ENCODE measurements around the gene KRT84.

GRCh38 chr12:52358575-52359350, 26.7 kb downstream of the KRT84 start:
- no peak for TF ChIP-seq EZH2phosphoT487 (IDR thresholded peaks at IDR 0.05; ENCODE audit: borderline replicate concordance)
- TF ChIP-seq CTCF (IDR thresholded peaks at IDR 0.05 in 2 of 3, conservative IDR thresholded peaks at IDR 0.05 in 1 of 3; ENCODE audit: borderline replicate concordance in 1 of 3, insufficient read depth in 1 of 3, low read depth in 2 of 3, low read length in 2 of 3), result no peak
- no peak for TF ChIP-seq POLR2AphosphoS5 (IDR thresholded peaks at IDR 0.05; ENCODE audit: low read depth, low read length)
- no peak for TF ChIP-seq YY1 (IDR thresholded peaks at IDR 0.05; ENCODE audit: extremely low read depth, insufficient replicate concordance, low read depth, low read length)
- no peak for TF ChIP-seq ELF1 (IDR thresholded peaks at IDR 0.05; ENCODE audit: borderline replicate concordance, low read depth)
- TF ChIP-seq POLR2A (IDR thresholded peaks at IDR 0.05; ENCODE audit: borderline replicate concordance, extremely low read depth, insufficient read depth, insufficient read length), result no peak
- TF ChIP-seq SRF (IDR thresholded peaks at IDR 0.05; ENCODE audit: low read depth), result no peak
- no peak for TF ChIP-seq ZBTB33 (IDR thresholded peaks at IDR 0.05; ENCODE audit: extremely low read depth, insufficient replicate concordance, low read length)
- no peak for TF ChIP-seq ZFX (IDR thresholded peaks at IDR 0.05)
- TF ChIP-seq EZH2 (IDR thresholded peaks at IDR 0.05), result no peak
- no peak for TF ChIP-seq RAD21 (IDR thresholded peaks at IDR 0.05; ENCODE audit: low read depth)

All from HCT116 (cell line).